NT2/D1 (cell line): ENCODE data around the gene CACNG5.

Experiments
- SUZ12 ChIP-seq: IDR thresholded peaks from 2 replicates; pipeline ENCODE4 v1.6.1; 2011; ENCODE audit not compliant: insufficient read length, insufficient read depth; ENCODE audit errors: extremely low read depth
- YY1 ChIP-seq: IDR thresholded peaks from 2 replicates; pipeline ENCODE4 v1.6.1; 2011; ENCODE audit not compliant: insufficient read length, insufficient read depth
- ZNF274 ChIP-seq: IDR thresholded peaks from 2 replicates; pipeline ENCODE4 v1.6.1; 2011; ENCODE audit warnings: mild to moderate bottlenecking, low read depth, low read length

GRCh38 chr17:66813296-66813695 lies 21.6 kb upstream of the CACNG5 start:
- TF ChIP-seq ZNF274 (no peak), SUZ12 (no peak), YY1 (no peak)
